HG02571 (cell line): ENCODE data around the gene PRRT4.

Source experiments
- ATAC-seq: cut with Tn5 transposase; IDR thresholded peaks from one replicate; pipeline ENCODE4 v1.9.1; 2021; ENCODE audit warnings: mild to moderate bottlenecking, moderate library complexity; ENCODE audit not compliant: unreplicated experiment

The PRRT4 gene

DNA sequence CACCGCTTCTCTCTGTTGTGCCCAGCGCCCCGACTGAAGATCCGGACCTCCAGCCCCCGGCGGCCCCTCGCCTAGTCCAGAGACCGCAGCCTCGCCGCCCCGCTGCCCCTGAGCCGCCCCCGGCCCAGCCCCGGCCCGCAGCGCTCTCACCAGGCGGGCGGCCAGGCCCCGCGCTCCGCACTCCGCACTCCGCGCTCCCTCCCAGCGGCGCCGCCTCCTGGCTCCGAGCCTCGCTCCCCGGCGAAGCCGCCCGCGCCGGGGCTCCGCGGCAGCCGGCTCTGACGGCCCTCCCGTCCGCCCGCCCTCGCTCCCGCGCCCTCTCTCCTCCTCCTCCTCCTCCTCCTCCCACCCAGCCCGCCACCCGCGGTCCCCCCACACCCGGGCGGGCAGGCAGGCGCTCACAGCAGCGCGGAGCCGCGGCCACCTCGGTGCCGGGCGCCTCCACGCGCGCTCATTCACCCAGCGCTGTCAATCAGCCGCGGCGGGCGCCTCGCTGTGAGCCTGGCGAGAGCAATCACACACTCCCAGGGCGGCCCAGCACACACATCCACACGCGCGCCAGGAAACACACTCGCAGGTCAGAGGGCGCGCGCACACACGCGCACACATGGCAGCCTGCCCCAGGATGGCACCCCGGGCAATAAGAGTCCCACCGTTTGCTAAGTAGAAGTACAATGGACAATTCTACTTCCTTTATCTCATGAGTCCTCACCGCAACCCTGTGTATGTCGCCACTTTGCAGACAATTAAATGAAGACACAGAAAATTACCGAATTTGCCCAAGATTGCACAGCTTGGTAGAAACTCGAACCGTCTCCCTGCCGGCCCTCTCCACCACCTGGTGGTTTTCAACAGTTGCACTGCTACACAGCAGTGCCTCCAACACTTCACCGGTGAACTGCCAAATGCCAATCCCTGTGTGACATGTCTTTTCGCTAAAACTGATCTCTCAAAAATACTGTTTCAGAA, at the start of gene PRRT4:
Gene PRRT4 (minus strand): TSS at position 280 of the 969 bp plus-strand sequence.
- ATAC-seq: no peak

DNA sequence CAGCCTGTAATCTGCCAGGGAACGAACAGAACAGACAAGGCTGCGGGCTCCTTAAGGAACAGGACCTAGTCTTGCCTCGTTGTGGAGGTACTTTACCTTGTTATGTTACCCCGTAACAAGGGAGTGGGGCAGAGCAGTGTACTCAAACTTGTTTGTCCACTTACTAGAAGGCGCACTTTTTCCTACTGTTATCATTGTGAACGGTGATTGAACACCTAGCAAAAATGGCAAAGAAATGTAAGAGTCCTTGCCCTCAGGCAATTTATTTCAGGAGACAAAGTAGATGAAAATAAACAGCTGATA, 48.9 kb upstream of the PRRT4 start:
- no peak for ATAC-seq

DNA sequence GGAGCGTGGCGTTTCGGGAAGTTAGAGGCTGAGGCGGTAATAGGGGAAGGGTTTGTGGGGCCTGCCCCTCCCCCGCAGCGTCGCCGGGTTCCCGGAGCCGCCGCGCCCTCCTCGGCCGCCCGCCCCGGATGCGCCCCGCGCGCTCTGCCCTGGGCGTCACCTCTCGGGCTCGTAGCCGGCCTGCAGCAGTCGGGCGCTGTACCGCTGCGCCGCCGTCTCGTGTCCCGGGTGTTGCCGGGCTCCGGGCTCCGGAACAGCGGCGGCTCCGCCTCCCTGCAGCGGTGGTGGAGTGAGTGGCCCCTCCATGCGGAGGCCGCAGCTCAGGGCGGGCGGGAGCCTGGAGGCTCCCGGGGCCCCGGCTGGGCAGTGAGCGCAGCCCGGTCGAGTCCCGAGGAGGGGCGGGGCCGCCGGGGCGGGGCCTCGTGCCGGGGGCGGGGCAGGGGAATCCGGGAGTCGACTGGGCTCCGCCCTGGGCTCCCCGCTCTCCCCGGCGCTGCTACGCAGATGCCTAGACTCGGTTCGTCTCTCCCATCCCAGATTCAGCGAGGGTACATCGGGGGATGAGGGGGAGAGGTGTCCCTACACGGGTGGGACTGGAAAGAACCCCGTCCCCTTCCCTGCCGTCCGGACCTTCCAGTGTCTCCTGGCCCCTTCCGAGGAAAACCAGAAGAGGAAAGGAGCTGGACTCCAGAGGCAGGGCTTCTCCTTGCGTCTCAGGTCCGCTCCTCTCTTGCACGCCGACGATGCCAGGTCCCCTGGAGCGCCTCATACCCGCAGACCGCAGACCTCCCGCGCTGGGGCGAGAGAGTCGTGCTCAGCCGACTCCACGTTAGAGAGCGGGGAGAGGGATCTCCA, 48.3 kb upstream of the PRRT4 start, which contains the start of gene IMPDH1:
Gene IMPDH1 (minus strand): TSS at position 387 of the 855 bp plus-strand sequence. CDS start 81 bp downstream, at position 306.
- peak; percentile 76 for ATAC-seq

DNA sequence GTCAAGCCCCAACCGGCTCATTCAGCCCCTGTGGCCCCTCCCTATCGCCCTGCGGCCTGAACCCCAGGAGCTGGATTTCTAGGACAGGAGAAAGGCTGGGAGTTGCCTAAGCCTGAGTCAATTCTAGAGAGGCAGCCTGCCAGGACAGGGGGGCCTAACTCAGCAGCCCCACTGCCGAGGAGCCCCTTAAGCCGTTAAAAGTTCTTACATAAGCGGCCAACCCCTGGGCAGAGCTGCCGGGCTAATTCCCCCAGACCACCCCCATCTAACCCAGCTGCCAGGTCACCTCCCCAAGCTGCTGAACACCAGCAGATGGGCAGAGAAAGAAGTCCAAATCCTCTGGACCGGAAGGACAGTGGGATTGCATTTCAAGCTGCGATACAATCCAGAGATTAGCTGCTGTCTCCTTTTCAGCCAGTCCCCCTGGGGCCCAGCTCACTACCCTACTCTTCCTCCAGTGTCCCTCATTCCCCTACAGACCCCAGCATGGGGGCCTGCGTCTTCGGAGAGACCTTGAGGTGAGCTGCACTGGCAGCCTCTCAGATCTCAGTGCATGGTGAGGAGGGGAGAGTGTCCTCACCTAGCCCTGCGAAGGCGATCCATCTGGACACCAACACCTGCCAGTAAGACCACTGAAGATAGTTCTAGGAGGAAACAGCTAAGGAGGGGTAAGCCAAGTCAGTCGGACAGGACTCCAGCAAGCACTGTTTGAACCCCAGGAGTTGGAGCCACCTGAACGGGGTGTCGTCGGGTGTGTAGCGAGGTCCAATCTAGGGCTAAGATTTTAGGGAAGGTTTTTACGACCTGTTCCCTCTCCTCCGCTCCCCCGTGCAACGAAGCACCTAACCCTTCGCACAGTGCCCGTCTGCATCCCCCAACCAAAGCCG, 47.5 kb upstream of the PRRT4 start:
- no peak for ATAC-seq

DNA sequence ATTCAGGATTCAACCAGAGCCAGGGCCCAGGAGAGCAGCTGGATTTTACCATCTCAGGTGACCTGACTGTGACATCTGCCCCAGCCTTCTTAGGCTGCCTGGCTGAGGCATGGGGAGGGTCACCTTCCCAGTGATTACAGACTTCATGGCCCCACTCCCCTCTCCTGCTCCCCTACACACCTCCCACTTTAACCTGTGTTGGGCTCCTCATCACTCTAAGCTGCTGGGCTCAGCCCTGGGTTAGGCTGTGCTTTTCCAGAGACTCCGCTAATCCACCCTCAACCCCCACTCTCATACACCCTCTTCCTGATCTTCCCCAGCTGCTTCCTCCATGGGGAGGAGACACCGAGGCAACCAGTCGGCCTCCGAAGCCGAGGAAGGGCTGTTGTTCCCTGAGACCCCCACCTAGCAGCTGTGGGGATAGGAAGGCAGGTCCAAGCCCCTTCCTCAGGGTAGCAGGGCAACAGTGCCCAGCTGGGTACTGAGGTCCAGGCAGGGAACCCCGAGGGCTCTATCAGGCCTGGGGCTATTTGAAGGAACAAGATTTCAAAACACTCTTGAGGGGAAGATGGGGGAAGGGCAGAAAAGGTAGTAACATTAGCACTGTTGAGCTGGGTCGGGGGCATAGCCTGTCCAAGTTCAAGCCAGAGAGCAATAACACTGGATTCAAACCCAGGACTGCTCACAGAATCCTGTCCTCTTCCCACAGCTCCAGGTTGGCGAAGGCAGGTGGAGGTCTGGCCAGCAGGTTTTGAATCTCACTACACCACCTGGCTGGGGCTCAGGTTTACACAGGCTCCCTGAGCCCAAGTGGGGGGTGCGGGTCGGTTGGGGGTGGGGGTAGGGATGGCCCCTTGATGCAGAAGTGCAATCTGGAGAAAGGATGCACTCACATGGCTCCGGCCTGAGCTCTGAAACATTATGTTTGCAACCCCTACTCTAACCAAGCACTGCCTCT, 46.5 kb upstream of the PRRT4 start:
- ATAC-seq: no peak

DNA sequence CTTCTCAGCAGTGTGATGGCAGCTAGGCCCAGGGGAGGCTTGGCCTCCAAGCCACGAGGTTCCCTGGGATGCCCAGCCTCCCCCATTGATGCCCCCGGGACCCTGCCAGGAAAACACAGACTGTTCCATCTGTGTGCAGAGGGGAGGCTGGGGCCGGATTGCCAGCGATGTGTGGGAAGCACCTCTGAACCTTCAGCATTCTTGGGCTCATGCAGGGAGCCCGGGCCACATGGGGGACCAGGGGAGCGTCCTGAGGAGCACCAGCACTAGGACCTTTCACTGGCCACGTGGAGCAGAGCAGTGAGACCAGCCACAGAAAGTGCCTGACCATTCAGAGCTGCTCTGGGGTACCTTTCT, 45.7 kb upstream of the PRRT4 start:
- ATAC-seq: no peak

DNA sequence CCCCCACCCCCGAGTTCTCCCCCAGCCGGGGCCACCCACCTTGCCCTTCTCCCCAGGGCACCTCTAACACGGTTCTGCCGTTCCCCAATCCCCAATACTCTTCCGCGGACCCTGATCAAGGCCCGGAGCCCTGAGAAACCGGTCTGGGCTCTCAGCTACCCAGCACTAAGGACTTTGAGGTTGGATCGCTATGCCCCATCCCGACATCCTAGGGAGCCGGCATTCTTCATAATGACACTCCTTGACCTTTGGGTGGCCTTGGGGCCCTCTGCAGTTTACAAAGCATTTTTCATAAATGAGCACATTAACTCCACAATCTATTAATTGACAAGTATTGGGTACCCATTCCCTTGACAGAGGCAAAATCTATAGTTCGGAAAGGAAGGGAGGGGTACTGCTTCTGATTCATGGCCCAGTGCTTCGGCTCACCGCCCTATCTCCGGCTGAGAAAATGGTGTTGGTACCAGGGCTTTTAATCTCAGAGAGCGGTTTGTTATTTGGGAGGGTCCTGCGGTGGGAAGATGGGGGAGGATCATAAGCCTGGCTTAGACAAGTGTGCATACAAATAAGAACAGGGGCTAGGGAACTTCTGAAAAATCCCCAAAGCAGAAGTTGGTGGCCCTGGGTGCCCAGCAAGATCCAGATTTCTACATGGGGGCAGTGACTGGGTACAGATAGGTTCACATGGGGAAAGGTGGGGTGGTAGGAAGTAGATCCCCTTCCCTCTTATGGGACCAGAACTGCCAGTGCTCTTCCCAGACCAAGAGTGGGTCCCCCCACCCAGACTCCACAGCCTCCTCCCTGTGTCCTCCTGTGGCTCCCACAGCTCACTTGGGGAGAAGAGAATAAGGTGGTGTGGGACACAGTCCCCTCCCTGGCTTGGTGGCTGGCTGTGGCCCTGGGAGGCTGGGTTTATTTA, 45.1 kb upstream of the PRRT4 start:
- ATAC-seq: no peak

DNA sequence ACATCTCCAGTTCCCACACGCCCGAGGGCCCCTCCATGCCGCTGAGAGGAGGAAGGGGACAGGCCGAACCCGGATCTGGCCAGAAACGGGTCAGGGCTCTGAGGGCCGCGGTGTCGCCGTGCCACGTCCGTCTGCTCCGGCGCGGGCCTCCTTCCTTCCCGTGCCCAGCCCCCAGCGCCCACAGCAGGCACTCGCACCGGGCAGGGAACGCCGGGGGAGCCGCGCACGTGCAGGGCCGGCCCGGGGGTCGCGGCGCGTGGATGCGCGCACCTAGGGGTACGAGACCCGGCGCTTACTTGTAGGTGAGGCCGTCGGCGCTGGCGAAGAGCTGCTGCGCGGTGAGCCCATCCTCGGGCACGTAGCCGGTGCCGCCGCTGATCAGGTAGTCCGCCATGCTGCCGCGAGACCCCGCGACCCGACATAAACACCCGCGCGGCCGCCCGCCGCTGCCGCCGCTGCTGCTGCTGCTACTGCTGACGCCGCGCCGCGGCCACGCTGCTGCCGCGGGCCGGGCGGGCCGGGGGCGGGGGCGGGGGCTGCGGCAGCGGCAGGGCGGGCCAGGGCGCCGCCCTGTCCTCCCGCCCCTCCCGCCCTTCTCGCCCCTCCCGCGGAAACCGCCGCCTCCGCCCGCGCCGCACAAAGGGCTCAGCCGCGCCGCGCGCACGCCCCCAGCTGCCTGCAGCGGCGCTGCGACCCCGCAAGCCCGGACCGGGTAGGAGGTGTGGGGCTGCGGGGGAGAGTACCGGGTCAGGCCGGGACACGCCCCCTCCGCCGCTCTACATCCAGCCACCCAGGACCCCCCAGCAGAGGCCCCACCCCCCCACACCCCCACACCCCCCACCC, 44.2 kb upstream of the PRRT4 start:
- ATAC-seq: no peak

DNA sequence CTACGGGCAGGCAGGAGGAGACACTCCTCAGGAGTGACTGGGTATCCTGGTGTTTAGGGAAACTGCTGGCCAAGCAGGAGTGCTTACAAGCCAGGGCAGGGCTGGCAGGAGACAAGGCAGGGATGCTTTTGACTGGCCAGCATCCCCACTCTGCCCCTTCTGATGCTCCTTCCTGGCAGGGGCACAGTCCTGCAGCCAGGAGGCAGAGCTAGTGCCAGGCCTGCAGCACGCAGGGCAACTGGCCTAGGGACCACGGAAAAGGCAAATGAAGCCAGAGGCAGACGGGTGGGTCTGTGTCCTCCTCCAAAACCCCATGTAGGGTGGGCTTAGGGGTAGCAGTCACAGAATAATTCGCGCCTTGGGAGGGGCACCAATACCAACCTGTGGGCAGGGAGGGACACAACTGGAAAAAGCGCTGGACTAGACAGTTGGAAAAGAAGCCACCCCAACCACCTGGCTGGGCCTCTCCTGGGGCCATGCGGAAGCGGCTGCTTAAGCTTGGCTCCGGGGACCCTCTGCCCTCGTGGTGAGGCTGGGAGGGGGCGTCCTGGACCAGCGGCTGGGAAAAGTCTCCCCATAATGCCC, 43.5 kb upstream of the PRRT4 start:
- no peak for ATAC-seq

DNA sequence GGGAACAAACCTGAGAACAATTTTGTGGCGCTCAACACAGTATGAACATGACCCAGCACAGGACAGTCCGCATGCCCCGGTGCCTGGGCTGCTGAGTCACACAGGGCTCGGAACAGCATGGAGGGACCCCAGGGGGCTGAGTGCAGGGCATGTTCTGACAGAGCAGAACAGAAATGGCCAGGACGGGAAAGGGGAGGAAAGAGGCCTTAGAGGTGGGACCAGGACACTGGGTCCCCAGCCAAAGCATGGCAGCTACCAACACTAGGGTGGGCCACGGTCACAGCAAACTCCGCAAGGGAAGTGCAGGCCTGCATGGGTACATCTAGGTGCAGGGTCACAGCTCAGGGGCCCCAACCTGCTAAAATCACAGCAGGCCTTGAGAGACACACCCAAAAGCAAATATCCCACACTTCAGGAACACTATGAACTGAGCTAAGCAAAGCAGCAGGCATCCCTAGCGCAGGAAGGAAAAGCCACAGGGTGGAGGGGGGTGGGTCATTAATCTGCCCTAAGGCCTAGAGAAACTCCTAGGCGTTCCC, 42.7 kb upstream of the PRRT4 start:
- no peak for ATAC-seq

DNA sequence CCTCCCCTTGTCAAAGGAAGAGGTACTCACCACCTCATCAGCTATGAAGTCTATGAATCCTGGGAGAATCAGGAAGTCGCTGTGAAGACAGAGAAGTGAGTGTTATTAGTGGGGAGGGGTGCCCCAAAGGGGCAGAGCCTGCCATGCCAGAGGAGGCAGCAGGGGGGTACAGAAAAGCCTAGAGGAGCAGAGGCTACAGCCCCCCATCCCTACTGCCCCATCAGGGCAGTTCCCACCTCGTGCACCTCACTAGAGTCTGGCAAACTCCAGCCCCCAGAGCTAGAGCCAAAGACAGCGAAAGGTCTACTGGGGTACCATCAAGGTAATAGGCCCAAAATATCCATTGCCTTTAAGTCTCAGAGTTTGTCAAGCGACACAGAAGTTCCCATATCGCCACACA, 42.2 kb upstream of the PRRT4 start:
- ATAC-seq: no peak

DNA sequence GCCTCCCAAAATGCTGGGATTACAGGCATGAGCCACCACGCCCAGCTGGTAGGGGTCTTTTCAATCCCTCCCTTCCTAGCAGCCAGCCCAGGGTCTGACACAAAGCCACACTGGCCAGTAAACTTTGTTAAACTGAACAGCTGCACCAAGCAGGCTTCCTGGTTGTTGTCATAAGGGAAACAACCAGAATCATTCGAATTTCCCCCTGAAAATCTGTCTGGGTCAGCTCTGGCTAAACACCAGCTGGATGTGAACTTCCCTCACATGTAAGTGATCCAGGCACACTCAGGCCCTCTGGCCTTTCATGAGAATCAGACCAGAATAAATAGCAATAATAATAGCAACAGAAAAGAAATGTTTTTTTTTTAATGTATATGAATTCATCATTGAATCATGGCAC, 40.9 kb upstream of the PRRT4 start:
- ATAC-seq: no peak

DNA sequence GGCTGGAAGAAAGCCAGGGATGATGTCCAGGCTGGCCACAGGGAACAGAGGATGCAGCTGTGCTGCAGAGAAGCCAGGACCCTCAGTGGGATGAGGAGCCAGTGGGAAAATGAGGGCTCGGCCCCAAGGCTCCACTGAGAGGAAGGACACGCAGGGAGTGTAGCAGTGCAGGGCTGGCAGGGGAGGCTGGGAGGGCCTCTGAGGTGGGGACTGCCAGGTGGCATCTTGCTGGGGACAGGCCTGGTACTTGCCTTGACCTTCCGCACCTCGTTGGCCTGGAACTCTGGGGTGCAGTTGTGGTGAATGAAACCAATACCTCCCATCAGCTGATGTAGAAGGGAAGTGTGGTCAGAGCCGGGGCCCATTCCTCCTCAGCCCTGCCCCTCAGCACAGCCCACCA, 39.1 kb upstream of the PRRT4 start:
- no peak for ATAC-seq

DNA sequence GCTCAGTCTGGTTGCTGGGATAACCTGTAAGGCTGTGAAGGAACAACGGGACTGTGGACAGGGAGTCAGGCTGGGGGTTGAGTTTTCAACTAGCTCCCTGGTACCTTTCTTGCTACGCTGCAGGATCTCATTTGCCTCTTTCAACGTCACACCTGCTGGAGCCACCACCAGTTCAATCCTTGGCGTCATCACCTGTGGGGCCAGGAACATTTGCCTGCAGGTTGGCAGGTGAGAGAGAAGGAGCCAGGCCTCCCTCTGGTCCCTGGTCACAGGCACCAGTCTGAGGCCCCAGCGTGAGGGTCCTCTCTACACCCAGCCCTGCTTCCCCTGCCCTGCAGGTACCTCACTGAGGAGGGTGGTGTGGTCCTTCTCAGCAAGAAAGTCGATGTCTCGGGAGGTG, 38.5 kb upstream of the PRRT4 start:
- ATAC-seq: no peak

DNA sequence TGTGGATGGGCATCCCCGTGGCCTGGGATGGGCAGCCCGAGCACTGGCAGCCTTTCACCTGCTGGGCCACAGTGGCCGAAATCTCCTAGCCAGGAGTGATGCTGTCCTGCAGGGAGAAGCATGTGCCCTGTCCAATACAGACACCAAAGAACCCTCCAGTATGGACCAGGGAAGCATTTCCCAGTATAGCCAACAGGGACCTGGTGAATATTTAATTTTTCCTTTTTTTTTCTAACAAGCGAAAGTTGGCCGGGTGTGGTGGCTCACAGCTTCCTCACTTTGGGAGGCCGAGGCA, 37.3 kb upstream of the PRRT4 start:
- ATAC-seq: no peak

DNA sequence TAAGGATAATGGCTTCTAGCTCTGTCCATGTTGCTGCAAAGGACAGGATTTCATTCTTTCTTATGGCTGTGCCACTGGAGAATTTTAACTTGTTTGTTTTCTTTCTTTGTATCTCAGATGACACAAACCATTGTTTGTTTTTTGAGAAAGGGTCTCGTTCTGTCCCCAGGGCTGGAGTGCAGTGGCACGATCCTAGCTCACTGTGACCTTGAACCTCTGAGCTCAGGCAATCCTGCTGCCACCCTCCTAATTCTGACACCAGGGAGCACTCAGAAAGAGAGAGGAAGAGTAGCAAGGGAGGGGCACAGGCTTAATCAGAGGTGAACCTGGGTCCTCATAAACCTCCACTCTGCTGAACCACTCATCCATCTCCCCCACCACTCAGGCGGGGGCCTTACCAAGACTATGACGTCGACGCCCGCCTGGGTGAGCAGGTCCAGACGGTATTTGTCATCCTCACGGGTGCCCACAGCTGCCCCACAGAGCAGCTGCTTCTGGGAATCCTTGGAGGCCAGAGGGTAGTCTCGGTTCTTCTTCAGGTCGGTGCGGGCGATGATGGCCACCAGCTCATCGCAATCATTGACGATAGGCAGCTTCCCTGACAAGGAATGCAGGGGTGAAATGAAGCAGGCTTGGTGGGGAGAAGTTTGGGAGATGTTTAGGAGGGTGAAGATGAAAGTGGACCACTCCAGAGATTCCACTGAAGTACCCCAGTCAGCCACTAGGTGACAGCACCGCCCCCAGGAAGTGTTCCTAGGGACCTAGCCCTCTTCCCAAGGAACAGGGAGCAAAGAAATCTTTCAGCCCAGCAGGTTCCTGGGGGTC, 36.7 kb upstream of the PRRT4 start:
- no peak for ATAC-seq

DNA sequence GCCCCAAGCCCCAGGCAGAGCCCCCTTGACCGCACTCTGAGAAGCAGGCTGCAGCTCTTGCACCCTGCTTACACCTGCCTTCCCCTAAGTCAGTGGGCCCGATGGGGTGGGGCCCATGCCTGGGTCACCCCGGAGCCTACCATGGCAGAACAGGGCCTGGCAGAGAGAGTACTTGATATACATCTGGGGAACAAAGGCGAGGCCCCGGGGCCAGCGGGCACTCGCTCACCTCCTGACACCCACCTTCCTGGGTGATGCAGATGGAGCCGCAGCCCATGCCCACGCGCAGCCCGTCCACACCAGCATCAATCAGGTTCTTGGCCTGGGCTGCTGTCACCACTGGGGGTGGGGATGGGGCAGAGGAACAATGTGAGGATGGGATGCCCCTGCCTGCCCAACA, 34.9 kb upstream of the PRRT4 start:
- ATAC-seq: no peak
